Colon (tissue), 2 donors: ENCODE data around the gene GRIN1.

Source experiments
- FAIRE-seq: peaks from 2 replicates; lab custom pipeline; 2012; peaks lifted over from hg19 to GRCh38; lab: Jason Lieb, UNC
- donor health status: control.
- donor health status: control.

The GRIN1 gene

DNA sequence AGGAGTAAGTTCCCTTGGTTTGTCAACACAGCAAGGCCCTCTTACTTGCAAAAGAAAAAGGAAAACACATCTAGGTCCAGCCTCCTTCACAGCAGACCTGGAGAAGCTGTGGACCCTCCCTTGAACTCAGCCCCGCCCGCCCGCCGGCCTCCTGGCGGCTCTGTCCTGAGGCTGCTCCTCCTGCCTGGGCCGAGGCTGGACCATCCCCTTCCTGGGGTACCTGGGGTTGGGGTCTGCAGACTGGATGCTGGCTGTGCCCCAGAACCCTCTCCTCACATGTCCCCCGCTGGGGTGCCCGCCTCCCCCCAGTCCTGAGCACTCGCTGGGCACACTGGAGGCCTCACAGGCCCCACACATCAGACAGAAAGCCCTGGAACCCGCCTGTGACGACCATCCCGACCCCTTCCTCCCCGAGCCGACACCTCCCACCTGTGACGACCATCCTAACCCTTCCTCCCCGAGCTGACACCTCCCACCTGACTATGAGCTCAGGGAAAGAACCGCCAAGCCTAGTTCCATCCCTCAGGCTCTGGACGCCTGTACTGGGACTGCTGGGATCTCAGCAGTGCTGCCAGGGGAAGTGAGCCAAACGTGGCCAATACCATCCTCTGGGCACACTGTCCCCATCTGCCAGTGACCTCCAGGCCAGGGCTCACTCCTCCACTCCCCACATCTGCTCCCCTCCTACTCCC, 40.1 kb downstream of the GRIN1 start:
- no peak for FAIRE-seq

DNA sequence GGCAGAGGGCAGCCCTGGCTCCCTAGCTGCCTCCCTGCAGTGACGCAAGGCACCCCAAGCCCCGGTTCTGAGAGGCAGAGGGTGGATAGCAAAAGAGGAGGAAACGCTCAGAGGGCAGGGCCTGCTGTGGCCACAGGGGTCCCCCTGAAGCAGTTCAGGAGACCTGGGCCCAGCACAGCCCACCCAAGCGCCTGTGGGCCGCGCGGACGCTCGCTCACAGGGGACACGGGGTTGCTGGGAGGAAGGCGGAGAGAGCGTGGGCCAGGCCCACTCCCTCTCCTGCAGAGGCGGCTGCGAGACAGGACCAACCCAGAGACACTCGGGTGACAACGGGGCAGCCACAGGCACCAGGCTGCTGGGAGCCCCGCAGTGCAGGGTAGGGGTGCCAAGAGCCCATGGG, 40.8 kb downstream of the GRIN1 start:
- no peak for FAIRE-seq

DNA sequence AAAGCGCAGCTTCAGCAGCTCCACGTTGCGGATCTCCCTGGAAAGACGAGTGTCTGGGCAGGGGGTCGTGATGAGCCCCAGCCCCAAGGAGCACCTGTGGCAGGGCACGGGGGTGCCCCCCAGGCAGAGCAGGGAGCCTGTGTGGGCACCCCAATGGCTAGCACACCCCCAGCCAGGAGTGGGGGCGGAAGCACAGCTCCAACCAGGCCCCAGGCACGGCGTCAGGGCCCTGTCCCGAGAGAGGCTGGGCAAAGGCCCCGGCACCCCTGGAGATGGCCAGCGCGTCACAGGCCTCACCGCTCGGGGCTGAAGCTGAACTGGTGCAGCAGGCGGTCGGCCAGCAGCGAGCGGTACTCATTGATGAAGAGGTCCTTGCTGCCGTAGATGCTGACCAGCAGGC, 41.5 kb downstream of the GRIN1 start:
- FAIRE-seq, result no peak

DNA sequence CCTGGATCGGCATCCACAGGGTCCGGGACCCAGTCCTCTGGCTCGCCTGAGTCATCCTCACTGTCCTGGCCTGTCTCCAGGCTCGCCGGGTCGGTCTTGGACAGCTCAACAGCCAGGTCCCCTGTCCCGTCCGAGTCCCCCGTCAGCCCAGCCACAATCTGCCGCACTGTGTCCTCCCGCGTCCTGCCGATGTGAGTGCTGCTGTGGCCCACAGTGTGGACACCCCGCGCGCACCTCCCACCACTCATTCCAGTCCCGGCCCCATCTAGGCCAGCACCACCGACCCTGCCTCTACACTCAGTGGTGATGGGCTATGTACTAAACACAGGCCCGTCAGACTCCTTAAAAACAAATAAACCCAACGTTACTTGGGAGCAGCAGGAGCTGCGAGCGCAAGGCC, 42.7 kb downstream of the GRIN1 start:
- no peak for FAIRE-seq

DNA sequence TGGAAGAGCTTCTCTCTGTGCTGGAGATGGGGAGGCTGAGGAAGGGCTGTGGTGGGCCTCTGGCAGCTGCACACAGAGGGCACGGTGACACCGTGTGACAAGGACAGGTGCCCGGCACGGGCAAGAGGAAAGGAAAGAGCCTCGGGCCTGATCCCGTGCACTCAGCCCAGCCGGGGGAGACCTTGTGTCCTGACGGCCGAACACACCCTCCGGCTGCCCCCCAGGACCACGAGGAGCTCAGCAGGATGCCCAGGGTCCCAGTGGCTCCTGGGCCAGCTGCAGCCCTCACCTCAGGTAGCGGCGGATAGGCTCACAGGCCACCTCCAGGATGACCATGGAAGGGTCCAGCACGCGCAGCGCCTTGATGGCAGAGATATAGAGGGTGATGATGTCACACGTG, 43.9 kb downstream of the GRIN1 start:
- FAIRE-seq, result no peak

DNA sequence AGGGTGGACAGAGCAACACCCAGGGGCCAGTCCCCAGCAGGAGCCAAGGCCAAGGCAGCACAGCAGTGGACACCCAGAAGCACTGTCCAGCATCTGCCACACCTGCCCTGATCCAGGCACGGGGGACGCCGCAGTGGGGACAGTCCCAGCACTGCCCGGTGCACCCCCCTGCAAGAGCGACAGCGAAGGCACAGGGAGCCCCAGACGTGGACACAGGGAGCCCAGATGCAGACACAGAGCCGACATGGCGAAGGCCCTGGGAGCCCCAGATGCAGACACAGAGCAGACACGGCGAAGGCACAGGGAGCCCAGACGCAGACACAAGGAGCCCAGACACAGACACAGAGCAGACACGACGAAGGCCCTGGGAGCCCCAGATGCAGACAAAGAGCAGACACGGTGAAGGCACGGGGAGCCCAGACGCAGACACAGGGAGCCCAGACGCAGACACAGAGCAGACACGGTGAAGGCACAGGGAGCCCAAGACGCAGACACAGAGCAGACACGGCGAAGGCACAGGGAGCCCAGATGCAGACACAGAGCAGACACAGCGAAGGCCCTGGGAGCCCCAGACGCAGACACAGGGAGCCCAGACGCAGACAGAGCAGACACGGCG, 45.1 kb downstream of the GRIN1 start:
- FAIRE-seq, result no peak

DNA sequence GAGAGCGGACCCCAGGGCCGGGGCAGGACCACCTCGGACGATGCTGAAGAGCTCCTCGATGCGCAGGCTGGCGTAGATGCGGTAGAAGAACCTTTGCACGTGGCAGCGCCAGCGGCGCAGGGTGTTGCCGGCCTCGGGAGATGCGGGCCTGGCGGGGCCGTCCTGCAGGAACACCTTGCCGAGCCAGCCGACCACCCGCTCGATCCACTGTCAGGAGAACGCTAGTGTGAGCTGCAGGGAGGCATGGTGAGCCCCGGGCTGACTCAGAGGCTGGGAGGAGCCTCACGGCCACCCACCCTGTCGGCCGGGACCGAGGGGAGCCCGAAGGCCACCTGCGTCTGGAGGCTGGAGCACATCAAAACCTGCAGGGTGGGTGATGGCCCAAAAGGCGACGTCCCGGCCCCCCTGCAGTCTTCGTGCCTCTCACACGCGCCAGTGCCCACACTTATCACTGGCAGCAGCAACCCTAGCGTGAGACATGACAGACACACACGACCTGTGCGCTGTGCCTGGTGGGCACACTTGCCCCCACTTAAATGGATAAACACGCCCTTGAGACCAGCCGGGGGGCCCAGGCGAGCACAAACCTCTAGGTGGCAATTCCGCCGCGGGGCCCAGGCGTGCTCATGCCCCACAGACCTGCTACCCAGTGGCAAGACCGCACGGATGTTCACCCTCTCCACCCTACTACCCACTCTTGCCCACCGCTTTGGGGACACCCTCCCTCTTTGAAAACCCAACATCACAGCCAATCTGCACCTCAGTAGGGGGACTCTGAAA, 46.1 kb downstream of the GRIN1 start:
- FAIRE-seq, result no peak

DNA sequence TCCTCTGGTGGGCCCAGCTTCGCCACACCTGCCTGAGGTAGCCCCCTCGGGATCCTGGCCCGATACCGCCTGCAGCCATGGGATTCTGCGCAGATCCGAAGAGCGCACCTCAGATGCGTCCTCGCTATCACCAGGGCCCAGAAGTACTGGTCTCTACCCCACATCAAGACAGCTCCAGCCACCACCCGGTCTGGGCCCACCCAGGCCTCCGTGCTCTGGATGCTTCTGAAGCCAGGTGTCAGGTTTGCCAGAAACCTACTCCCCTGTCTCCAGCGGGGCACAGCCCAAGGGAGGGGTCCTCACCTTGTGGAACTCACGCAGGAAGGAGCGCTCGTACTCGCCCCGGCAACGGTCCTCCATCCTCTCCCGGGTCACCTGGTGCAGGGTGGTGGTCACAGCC, 47.0 kb downstream of the GRIN1 start:
- FAIRE-seq, result no peak

DNA sequence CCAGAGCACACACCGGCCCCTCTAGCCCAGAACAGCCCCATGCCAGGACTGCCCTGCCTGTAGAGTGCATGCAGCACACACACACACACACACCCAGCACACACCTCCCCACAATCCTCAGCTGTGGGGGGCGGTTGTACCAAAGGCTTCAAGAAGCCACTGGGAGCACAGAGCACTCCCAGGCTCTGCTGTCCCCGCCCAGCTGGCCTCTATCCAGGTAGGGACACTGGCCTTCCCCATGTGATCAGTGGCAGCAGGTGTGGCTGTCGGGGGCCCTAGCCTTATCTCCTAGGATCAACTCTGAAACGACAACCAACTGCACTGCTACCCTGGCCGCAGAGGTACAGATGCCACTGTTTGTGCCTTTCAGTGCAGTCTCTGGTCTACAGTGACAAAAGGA, 47.4 kb downstream of the GRIN1 start:
- no peak for FAIRE-seq

DNA sequence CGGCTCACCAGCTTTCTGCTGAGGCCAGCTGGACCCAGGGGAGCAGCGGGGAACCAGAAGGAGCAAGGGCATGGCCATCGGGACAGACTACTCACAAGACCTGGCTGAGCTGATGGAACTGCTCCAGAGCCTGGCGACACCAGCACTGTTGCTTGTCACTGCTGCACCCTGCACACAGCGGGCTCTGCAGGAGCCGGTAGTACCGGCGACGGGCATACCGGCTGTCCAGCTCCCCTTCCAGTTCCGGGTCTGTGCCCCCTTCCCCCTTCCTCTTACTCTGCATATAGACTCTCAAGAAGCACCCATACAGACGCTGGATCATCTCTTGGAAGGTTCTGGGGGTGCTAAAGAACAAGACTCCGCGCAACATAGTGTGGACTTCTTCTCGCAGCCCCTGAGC, 48.4 kb downstream of the GRIN1 start:
- no peak for FAIRE-seq

DNA sequence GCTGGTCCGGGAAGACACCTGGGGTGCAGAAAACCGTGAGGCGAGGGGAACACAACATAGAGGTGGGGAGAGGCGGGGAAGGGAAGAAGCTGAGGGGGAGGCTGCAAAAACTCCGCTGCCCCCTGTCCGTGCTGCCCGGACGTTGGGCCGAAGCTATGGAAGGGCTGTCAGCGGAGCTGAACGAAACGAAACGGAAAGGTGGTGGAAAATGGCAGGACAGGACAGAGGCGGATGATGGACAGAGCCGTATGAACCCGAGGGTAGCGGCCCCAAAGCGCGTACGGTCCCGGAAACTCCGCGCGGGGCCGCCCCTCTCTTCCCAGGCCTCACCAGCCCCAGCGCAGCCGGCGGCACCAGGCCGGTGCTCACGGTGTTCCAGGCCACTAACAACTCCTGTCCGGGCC, 49.1 kb downstream of the GRIN1 start:
- FAIRE-seq, result no peak

DNA sequence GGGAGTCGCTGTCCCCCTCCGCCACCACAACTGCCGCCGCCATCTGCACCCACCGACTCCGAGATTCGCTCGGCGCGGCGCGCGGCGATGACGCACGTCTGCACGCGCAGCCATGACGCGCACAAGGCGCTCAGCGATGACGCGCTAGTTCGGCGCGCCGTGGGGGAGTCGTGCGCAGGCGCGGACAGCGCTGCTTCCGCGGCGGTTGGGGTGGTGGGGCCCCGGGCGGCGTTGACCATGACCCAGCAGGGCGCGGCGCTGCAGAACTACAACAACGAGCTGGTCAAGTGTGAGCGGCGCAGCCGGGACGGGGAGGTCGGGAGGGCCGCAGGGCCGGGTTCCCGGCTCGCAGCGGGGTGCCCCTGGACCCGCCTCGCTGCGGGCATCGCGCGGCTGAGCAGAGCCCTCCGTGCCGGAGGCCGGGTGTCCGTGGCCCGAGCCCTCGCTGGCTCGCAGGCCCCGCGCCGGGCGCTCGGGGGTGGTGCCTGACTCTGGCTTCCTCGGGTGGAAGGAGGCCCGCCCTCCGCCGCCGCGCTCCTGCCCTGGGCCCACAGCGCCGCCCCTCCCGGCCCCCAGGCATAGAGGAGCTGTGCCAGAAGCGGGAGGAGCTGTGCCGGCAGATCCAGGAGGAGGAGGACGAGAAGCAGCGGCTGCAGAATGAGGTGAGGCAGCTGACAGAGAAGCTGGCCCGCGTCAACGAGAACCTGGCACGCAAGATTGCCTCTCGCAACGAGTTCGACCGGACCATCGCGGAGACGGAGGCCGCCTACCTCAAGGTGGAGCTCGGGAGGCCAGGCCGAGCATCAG, 49.7 kb downstream of the GRIN1 start, which contains the start of the genes ANAPC2 and SSNA1:
Gene ANAPC2 (minus strand): TSS at position 71 of the 807 bp plus-strand sequence. CDS start 28 bp downstream, at position 43.
Gene SSNA1 (plus strand): TSS at position 187 of the 807 bp plus-strand sequence. CDS start 51 bp downstream, at position 238.
- no peak for FAIRE-seq

DNA sequence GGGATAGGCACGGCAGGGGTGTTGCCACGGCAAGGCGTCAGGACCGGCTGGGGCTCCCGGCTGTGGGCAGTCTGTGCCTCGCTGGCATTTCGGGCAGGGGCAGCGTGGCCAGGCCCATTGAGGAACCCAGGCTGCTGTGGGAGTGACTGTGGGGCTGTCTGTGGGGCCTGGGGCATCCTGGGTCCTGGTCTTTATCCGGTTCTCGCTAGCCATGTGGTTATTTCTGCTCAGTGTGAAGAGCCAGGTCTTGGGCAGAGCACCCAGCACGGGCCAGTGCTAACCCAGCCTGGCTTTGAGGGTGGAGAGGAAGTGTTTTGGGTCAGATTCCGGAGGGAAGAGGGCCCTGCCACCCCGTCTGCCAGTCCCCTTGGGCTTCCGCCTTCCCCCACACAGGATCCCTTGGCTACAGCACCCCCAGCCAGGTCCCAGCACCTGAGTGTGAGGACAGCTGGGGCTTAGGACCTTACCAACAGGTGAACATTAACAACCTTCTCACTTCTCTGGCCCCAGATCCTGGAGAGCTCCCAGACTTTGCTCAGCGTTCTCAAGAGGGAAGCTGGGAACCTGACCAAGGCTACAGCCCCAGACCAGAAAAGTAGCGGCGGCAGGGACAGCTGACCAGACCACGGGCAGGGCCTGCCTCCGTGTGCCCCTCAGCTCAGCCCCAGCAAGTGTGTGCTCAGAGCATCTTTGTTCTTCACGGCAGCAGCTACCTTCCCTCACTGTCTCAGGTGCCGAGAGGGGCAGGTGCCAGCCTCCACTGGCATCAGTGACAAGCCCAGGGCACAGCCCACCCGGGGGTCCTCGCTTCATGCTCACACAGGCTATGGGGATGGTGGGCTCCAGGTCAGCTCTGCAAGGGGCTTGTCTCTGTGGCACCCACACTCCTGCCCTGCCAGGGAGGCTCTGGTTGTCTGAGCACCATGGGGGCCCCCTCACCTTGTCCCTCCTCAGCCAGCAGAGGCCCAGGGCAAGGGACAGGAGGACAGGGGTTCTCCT, 50.6 kb downstream of the GRIN1 start:
- FAIRE-seq, result no peak

DNA sequence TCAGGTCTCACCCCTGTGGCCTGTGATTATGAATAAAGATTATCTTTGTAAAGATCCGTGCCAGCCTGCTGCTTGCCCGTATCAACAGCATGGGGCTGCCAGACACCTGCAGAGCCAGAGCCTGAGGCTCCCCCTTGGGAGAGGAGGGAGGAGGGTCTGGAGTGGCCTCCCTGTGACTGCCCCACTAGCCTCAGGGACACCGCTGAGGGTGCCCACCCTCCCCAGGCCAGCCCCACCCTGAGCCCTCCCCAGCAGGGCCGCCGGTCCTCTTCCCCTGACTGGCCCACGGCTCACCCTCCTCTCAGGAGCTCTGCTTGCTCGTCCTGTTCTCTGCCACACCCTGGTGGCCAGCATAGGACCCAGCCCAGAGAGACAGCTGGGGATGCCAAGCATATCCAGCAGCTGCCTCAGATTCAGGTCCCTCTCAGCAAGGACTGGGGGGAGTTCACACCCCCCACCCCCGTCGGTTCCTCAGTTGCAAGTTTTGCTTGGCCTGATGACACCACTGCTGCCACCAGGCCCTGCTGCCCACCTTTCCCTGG, 51.4 kb downstream of the GRIN1 start:
- FAIRE-seq, result no peak

DNA sequence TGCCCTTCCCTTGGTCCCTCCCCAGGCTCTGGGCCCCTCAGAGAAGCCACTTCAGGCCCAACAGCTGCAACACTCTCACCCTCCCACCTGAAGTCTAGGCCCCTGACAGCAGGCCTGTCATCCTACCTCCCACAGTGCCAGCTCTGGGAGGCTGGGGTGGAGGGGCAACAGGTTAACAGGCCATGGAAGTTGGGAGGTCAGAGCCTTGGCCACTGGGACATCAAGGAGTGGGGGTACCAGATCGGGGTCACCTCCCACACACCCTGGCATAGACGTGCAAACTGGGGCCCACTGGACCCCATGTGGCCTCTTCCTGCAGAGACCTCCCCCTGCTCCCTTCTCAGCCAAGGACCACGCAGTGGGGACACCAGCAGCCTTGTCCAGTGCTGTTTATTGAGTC, 52.3 kb downstream of the GRIN1 start:
- FAIRE-seq, result no peak

DNA sequence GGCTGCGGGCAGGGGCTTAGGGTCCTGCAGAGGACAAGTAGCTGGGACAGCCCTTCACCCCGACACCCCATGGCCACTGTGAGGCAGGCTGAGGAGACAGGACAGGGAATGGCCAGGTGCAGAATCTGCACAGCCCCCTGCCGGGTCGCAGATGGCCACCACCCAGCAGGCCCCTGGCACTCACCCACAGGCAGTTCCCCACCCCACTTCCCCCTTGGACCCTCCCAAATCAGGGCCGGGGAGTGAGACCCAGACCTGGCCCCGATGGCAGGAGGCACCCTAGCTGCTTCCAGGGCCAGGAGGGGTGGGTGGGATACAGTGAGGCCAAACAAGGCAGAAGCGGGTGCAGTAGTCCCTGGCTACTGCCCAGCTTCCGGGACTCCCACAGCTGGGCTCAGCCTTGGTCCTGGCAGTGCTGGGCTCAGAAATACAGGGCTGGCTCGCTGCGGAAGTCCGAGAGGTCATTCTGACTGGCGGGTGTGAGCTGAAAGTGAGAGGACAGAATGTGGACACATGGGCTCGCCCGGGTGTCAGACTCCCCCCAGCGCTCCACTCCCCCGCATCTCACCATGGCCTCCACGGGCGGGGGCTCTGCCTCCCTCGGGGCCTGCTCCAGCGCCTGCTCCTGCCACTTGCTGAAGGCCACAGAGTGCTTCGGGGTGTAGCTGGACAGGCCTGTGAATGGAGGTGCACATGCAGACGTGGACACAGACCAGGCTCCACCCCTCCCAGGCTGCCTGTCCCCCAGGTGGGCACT, 52.9 kb downstream of the GRIN1 start:
- FAIRE-seq, result no peak

DNA sequence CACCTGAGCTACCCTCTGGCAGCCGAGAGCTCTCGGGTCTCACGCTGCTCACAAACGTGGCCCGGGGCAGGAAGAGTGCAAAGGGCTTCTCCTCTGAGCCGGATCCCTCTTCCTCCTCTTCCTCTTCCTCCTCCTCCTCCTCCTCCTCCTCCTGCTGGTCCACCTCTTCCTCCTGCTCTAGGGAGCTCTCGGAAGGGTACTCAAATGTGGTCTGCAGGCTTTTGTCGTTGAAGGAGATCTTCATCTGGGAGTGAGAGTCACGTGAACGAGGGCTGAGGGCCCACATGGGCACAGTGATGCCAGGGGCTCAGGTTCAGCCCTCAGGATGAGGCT, 53.5 kb downstream of the GRIN1 start:
- FAIRE-seq, result no peak

DNA sequence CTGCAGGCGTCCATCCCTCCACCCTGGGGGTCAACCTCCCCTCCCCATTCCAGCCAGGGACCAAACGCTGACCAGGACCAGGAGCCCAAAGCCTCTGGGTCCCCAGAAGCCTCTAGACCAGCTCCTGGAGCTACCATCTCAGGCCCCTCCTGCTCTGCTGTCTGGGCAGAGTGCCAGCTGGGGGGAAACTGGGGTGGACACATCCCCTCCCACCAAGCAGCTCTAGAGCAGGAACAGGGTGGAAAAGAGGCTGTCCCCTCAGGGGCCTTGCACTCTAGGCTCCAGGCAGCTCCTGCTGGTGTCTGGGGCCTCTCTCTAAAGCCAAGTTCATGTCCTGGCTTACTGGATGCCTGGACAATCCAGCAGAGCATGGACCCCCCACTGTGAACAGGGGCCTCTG, 53.9 kb downstream of the GRIN1 start:
- no peak for FAIRE-seq

DNA sequence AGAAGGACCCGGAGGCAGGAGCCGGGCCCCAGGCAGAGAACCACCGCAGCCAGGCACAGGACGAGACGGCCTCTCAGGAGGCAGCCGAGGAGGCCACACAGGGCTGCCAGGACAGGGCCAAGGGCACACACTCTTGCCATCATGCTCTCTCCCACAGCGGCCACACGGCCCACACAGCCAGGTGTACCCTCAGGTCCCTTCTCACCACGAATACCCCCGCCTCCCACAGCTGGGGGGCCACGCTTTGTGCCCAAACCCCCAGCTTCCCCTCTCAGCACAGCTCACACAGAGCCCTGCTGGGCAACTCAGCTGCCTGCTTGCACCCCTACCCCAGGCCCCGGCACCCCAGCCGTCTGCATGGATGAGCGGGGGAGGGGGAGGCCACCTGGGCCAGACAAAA, 54.8 kb downstream of the GRIN1 start:
- no peak for FAIRE-seq

DNA sequence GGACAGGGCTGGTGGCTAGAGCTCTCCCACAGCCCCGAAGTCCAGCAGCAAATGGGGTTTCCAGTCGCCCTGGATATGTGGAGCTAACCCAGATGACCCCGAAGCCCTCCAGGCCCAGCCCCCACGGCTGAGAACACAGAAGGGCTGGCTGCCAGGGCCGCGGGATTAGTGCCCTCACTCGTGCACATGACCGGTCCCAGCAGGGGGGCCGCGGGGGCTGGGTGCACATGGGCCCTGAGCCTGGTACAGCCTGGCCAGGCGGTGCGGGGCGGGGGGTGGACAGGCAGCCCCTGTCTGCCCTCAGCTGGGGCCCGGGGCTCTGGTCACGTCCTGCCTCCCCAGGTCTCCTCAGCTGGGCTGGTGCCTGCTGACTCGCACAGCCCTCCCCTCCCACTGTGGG, 55.4 kb downstream of the GRIN1 start:
- FAIRE-seq, result no peak
